GM20431 (cell line): ENCODE results near the gene ZBED3.

Experiments
- in situ Hi-C: fragments of 300-500 bp; cut with MseI, MboI; formaldehyde crosslinking; loops from one replicate; pipeline ENCODE4 v1.15.0; 2020; ENCODE audit warnings: low sequenced_read_pairs; ENCODE audit not compliant: unreplicated experiment

Gene ZBED3

DNA sequence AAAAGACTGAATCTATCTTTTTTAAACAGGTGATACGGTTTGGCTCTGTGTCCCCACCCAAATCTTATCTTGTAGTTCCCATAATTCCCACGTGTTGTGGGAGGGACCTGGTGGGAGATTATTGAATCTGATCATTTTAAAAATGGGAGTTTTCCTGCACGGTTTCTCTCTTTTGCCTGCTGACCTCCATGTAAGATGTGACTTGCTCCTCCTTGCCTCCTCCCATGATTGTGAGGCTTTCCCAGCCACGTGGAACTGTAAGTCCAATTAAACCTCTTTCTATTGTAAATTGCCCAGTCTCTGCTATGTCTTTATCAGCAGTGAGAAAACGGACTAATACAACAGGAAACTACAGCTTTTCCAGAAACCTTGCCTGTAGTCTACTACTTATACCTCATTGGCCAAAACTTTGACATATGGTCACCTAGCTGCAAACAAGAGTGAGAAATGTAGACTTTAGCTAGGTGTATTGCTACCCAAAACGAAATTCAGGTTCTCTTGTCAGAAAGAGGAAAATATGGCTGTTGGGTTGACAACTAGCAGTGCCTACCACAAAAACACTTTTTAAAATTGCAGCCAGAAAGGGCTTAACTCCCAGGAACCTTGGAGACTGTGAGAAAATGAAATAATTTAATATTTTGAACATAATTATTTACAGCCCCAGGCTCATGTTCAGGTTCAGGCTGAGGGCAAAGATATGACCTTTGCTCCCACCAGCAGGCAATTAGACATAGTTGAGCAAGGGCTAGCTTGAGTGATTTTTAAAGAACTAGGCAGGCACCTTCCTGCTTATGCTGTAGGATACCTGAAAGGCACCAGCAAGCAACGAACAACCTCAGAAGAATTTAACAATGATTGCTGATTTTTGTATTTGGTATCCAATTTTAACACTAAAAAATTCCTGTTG lies 64.3 kb downstream of the ZBED3 start:
- in situ Hi-C loops = no loop called here
